ENCODE measurements around the gene NABP2.

NABP2 gene

DNA sequence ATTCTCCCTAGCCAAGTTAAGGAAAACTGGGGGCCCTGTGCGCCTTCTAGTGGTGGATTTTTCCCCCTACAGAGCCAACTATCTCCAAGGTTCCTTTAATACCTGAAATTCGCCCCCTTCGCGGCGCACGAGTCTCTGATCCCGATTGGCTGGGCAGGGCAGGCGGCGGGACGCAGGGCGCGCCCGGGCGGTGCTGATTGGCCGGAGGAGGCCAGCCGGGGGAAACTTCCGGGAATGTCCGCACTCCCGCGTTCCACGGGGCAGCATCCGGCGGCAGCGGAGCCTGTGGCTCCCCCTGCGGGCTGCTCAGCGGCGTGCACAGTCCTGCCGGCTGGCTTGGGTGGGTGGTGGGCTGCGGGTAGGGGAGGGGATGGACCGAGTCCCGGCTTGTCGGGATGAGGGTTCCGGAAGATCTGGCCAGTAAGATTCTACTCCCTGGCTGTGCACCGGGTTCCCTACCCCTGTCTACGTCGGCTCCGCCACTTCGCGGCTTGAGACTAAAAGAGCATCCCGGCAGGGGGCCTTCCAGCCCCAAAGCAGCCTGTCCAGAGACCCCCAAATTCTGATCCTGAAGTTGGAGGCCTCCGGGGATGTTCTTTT is at the start of gene NABP2:
TSS of gene NABP2 (plus strand) at position 241 of the 600 bp plus-strand sequence. CDS start 515 bp downstream, outside the sequence.
- Histone ChIP-seq H3K4me1 (peaks cover 6% of the 10 kb centered on the region), H3K4me2 (ENCODE audit: low read length) (peak within 1 kb of the TSS; percentile 84), H3K27ac (peak within 1 kb of the TSS; percentile 49), H3K79me2 (peaks cover 7% of the 10 kb centered on the region), H3K36me3 (ENCODE audit: control insufficient read depth, insufficient read depth, low read length) (no peaks in the 10 kb centered on the region), H3K9ac (no peak within 1 kb of the TSS), H3K9me3 (ENCODE audit: control insufficient read depth, low read length) (no peaks in the 10 kb centered on the region), H3K27me3 (ENCODE audit: control insufficient read depth, insufficient read depth, low read length) (no peaks in the 10 kb centered on the region), H3K4me3 (ENCODE audit: low read depth, low read length) (peak within 1 kb of the TSS; percentile 66), H2AFZ (peak within 1 kb of the TSS; percentile 79)
- TF ChIP-seq, protein P1, sequence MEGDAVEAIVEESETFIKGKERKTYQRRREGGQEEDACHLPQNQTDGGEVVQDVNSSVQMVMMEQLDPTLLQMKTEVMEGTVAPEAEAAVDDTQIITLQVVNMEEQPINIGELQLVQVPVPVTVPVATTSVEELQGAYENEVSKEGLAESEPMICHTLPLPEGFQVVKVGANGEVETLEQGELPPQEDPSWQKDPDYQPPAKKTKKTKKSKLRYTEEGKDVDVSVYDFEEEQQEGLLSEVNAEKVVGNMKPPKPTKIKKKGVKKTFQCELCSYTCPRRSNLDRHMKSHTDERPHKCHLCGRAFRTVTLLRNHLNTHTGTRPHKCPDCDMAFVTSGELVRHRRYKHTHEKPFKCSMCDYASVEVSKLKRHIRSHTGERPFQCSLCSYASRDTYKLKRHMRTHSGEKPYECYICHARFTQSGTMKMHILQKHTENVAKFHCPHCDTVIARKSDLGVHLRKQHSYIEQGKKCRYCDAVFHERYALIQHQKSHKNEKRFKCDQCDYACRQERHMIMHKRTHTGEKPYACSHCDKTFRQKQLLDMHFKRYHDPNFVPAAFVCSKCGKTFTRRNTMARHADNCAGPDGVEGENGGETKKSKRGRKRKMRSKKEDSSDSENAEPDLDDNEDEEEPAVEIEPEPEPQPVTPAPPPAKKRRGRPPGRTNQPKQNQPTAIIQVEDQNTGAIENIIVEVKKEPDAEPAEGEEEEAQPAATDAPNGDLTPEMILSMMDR (IDR thresholded peaks at IDR 0.05) = peak; percentile 93

DNA sequence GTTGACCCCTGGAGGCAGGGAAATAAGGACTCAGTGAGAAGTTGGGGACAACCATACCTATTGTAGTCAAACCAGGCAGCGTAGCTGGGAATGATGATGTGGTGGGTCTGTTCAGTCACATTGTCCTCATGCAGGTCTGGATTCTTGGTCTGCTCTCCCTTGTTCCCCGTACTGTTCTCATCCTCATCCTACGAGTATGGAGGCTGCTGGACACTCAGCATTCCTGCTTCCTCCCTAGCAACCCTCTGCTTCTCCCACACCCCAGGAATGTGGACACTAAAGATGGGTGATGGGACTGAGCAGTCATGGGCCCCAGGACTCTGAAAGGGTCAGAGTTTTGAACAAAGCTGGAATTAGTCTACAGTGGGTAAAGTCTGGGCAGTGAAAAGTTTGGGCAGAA is 45.8 kb upstream of the NABP2 start:
- Histone ChIP-seq H3K4me2 (ENCODE audit: low read length) (no peak overlapping the region), H3K27ac (no peak overlapping the region), H3K79me2 (no peaks in the 10 kb centered on the region), H3K27me3 (ENCODE audit: control insufficient read depth, insufficient read depth, low read length) (no peaks in the 10 kb centered on the region), H3K36me3 (ENCODE audit: control insufficient read depth, insufficient read depth, low read length) (no peaks in the 10 kb centered on the region), H3K9ac (no peak overlapping the region), H3K4me1 (no peaks in the 10 kb centered on the region), H3K9me3 (ENCODE audit: control insufficient read depth, low read length) (no peaks in the 10 kb centered on the region), H2AFZ (no peak overlapping the region), H3K4me3 (ENCODE audit: low read depth, low read length) (no peak overlapping the region)
- TF ChIP-seq, protein P1 (IDR thresholded peaks at IDR 0.05) = no peak

DNA sequence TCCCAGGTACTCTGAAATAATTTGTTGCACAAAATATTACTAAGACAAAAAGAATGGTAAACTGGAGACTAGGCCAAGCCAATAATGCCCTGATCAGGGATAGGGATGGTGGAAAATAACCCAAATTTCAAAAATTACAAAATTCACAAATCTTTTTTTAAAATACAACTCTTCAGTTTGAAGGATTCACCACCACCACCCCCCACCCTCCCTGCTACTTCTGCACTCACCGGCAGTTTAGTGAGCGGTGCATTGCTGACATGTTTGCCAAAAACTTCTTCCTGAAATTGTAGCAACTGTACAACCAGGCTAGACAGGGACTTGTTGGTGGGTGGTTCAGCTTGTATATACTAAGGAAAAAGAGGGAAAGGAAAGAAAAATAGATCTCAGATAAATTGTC is 37.2 kb upstream of the NABP2 start:
- Histone ChIP-seq H3K4me3 (ENCODE audit: low read depth, low read length) (no peak overlapping the region), H3K4me2 (ENCODE audit: low read length) (no peak overlapping the region), H3K4me1 (peaks cover 6% of the 10 kb centered on the region), H3K9ac (no peak overlapping the region), H2AFZ (no peak overlapping the region), H3K79me2 (peaks cover 10% of the 10 kb centered on the region), H3K27me3 (ENCODE audit: control insufficient read depth, insufficient read depth, low read length) (no peaks in the 10 kb centered on the region), H3K9me3 (ENCODE audit: control insufficient read depth, low read length) (no peaks in the 10 kb centered on the region), H3K27ac (no peak overlapping the region), H3K36me3 (ENCODE audit: control insufficient read depth, insufficient read depth, low read length) (no peaks in the 10 kb centered on the region)
- TF ChIP-seq, protein P1 (IDR thresholded peaks at IDR 0.05) = no peak

DNA sequence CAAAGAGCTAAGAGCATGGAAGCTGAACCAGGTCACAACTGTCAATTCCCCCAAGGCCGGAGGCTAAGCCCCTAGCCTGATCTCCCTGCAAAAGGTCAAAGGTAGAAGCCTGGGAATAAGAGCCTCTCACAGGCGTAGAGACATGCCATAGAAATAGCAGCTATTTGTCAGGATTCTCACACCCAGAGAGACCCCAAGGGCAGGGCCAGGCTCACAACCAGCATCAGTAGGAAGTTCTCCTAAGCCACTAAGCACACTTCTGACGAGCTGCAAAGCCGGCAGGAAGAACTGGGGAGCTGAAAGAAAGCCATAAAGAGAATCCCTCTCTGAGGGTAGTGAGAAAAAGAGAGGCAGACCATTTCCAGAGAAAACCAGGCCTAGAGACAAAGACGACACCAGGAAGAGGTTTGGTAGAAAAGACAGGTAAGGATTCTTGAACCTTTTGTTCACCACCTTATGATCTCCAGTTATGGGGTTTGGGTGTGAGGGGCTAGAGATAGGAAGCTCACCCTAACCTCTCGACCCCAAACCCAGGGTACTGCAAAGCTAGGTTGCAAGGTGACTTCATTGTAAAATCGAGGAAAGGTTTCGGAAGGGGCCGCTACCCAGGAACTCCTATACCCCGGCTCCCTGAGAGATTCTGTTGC is 35.9 kb upstream of the NABP2 start:
- TF ChIP-seq, protein P1 (IDR thresholded peaks at IDR 0.05) = no peak
- H3K4me2 ChIP-seq (ENCODE audit: low read length) = peak overlapping the region; percentile 89
- peaks cover 6% of the 10 kb centered on the region for H3K4me1 ChIP-seq
- no peaks in the 10 kb centered on the region for H3K36me3 ChIP-seq (ENCODE audit: control insufficient read depth, insufficient read depth, low read length)
- H3K79me2 ChIP-seq = peaks cover 10% of the 10 kb centered on the region
- H3K27ac ChIP-seq = peak overlapping the region; percentile 16
- H2AFZ ChIP-seq = peak overlapping the region; percentile 79
- H3K9me3 ChIP-seq (ENCODE audit: control insufficient read depth, low read length) = no peaks in the 10 kb centered on the region
- H3K27me3 ChIP-seq (ENCODE audit: control insufficient read depth, insufficient read depth, low read length) = no peaks in the 10 kb centered on the region
- peak overlapping the region; percentile 55 for H3K9ac ChIP-seq
- H3K4me3 ChIP-seq (ENCODE audit: low read depth, low read length) = peak overlapping the region; percentile 71

DNA sequence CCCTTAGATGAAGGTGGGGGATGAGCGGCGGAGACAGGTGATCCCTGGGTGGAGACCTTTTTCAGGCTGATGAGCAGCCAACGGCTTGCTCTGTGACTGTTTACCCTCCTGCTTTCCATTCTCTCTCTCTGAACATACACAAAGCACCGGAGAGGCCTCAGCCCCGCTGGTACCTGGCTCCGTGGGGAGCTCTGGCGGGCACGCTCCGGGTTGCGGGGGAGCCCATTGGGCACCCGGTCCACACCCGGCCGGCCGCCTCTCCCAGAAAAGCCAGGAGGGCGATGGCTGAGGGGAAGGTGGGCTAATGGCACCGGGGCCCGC is 35.4 kb upstream of the NABP2 start:
- H3K4me3 ChIP-seq (ENCODE audit: low read depth, low read length) = peak overlapping the region; percentile 71
- peak overlapping the region; percentile 55 for H3K9ac ChIP-seq
- H3K79me2 ChIP-seq = peaks cover 10% of the 10 kb centered on the region
- H3K36me3 ChIP-seq (ENCODE audit: control insufficient read depth, insufficient read depth, low read length) = no peaks in the 10 kb centered on the region
- peaks cover 6% of the 10 kb centered on the region for H3K4me1 ChIP-seq
- H3K27ac ChIP-seq = peak overlapping the region; percentile 16
- peak overlapping the region; percentile 79 for H2AFZ ChIP-seq
- peak overlapping the region; percentile 89 for H3K4me2 ChIP-seq (ENCODE audit: low read length)
- TF ChIP-seq, protein P1 (IDR thresholded peaks at IDR 0.05) = no peak
- no peaks in the 10 kb centered on the region for H3K27me3 ChIP-seq (ENCODE audit: control insufficient read depth, insufficient read depth, low read length)
- H3K9me3 ChIP-seq (ENCODE audit: control insufficient read depth, low read length) = no peaks in the 10 kb centered on the region

All from parathyroid adenoma (tissue), 2 donors.